Activated CD4-positive, alpha-beta T cell treated with anti-CD3 and anti-CD28 coated beads, Interleukin-2, Interleukin-6, amounts not matched to agents 100 ng/mL and 50 ng/mL, durations not matched to agents 16 hours and 8 hours (primary cell): Measurements from ENCODE around the gene SMARCE1.
A peak's percentile ranks its signal among the peaks of the same experiment; 100 is the strongest.

Experiments used
- DNase-seq: peaks from one replicate; pipeline ENCODE4 v3.0.0-alpha.2; 2020

SMARCE1 gene

DNA sequence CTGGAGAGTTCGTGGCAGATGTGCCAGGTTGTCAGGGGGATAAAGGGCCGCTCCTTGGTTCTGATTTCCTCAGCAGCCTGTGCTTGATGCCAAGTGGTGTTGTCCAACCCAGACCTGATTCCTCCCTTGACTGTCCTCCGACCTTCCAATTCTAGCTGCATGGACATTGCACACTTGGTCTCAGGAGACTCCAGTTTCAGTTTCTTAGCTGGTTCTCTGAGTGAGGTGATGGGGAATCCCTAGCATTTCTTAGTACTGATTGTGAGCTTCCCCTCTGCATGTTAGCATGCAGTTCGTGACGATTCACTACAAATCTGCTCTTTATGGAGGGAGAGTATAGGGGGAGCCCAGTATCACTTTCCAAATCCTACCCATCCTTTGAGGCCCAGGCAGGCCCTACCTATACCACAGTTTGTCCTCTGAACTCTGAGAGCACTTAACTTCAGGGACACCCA lies 70.0 kb downstream of the SMARCE1 start:
- peak; percentile 55 for DNase-seq

DNA sequence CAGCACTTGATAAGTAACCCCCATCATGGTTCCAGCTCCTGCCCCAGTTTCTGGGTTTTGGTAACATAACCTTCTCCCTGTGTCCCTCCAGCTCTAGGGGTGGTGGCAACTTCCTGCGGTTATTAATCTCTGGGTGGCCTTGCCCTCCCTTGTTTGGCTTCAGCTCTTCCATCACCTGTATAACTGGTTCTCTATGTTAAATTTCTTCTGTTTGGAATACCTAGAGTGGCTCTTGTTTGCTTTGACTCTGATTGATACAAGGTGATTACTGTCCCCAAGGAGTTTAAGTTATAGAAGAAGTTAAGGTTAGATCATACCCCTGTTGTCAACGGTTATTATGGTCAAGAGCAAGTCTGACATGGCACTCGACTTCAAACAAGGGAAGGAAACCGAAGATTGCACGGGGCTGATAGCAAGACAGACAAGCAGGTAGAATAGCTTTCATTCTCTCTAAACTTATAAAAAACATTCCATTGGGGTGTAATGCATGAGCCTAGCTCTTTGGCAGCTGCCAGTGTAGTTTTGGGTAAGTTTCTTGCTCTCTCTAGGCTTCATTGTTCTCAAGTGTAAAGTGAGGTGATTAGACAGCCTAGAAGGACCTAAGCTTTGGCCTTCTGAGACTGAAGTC lies 71.4 kb downstream of the SMARCE1 start:
- DNase-seq = no peak
